SIG-M5 treated with dmso at 0.1 percent for 504 hours (cell line): Measurements from ENCODE around the gene VAV2.

Experiments
- DNase-seq: peaks from one replicate; lab custom pipeline; 2025; ENCODE audit not compliant: unreplicated experiment; lab: John Stamatoyannopoulos, UW

VAV2 gene

GRCh38 chr9:133956520-133957076 is 35.5 kb downstream of the VAV2 start:
- DNase-seq: no peak

DNA sequence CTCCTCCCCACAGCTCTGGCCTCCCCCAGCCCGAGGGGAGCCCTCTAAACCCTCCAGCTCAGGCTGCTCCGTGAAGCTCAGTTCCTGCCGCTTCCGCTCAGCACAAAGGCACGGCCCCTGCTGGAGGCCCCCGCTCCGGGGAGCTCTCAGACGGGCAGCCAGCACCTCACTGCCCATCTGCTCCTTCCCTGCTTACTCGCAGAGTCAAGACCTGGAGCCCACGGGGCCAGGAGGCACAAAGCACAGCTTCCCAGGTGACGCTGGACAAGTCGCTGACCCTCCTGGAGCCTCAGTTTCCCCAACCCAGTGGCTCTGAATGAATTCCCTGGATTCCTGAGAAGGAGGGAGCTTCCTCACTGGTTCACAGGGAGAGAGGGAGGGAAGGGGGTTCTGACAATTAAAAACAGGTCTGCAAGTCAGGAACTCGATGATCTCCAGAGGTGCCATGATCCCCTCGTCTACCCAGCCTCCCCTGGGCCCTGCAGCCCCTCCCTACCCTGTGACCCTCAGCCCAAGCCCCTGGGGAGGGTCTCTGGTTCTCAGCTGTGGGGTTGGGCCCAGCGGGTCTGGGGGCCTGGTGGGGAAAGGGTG is 36.2 kb downstream of the VAV2 start:
- DNase-seq: no peak

DNA sequence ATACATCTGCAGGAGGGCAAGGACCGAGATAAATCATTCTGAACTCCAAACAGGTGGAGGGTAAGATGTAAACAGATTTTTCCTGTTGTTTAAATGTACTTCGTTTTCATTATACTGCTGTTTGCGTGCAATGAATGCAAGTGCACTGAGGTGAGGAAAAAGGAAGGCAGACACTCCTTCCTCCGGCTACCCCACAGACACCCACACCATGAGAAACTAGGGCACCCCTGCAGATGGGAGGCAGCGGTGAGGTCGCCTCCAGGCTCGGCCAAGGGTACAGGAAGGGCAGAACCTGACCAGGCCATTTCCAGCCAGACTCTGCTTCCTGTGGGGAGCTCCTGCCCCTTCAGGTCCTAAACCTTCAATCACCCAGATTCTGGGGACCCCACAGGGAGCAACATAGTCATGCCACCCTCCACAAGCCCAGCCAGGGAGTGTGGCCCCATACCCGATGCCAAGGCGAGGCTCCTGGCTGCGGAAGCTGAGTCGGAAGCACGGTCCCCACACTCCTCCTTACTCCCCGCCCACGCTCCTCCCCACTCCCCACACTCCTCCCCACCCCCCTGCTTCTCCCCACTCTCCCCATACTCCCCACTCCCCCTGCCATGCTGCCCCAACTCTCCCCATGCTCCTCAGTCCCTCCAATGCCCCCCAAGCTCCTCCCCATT is 37.1 kb downstream of the VAV2 start:
- no peak for DNase-seq

GRCh38 chr9:133953976-133954709 is 38.0 kb downstream of the VAV2 start:
- DNase-seq: no peak

GRCh38 chr9:133953621-133953975 is 38.5 kb downstream of the VAV2 start:
- no peak for DNase-seq

GRCh38 chr9:133952598-133953550 is 39.2 kb downstream of the VAV2 start:
- no peak for DNase-seq

GRCh38 chr9:133951265-133951664 is 40.9 kb downstream of the VAV2 start:
- no peak for DNase-seq

DNA sequence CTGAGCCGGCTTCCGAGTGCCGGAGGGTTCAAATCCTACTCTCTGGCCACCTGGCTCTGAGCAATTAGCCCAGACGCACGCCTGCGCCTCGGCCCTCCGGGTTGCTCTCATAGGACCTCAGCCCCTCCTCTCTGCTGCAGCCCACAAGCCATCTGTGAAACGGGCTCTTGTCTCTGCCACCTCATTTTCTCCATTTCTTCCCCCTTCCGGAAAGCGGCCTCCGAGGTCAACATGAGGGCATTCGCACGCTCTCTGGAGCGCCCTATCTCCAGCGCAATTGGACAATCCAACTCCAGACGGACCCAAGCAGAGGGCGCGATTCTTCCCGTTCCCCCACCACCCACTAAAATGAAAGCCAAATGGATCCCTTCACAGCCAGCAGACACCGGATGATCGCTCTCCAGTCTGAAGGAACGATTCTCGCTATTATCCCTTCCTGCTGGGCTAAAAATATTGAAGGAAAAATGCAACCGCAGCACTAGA is 41.5 kb downstream of the VAV2 start:
- DNase-seq: no peak

DNA sequence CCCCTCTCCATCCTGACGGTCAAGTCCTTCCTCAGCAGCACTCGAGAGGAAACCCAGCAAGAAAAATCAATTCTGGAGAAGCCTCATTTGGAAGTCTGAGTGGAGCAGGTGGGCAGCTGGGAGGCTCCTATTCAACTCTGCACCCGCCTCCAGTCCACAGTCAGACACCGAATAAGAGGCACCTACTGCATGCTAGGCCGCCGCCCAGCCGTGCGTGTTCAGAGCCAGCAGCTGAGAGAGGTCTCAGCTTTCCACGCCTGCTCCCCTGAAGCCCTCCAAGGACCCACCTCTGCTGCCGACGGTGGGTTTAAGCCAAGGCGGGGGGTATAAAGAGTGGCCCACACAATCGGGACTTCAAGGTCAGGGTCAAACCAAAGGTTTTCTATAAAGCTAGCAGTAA is 41.9 kb downstream of the VAV2 start:
- no peak for DNase-seq

- no peak for DNase-seq
Measured at GRCh38 chr9:133949486-133950061, 42.5 kb downstream of the VAV2 start.

GRCh38 chr9:133948561-133949485 is 43.3 kb downstream of the VAV2 start:
- DNase-seq: no peak

- no peak for DNase-seq
Measured at GRCh38 chr9:133948131-133948530, 44.0 kb downstream of the VAV2 start.

DNA sequence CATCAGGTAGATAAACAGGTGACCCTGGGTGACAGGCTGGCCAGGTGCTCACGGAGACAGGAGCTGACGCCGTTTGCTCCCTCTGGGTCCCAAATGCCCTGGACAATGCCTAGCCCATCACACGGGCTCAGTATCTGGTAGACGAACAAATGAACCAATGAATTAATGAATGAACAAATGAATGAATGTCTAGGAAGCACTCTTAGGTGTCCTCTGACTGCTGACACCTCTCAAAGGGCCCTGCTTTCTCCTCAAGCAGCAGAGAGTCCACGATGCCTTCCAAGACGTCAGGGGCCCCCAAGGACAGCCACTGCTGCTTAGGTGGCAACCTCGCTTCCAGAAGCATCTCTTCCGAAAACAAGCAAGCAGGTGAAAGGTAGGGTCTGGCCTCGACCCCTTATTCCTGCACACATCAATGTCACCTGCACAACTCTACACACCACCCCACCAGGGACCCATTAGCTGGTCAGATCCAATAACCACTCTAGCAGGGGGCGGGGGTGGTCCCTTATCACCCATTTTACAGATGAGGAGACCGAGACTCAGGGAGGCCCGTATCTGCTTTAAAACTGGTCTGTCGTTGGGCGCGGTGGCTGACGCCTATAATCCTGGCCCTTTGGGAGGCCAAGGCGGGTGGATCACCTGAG is 45.2 kb downstream of the VAV2 start:
- no peak for DNase-seq

DNA sequence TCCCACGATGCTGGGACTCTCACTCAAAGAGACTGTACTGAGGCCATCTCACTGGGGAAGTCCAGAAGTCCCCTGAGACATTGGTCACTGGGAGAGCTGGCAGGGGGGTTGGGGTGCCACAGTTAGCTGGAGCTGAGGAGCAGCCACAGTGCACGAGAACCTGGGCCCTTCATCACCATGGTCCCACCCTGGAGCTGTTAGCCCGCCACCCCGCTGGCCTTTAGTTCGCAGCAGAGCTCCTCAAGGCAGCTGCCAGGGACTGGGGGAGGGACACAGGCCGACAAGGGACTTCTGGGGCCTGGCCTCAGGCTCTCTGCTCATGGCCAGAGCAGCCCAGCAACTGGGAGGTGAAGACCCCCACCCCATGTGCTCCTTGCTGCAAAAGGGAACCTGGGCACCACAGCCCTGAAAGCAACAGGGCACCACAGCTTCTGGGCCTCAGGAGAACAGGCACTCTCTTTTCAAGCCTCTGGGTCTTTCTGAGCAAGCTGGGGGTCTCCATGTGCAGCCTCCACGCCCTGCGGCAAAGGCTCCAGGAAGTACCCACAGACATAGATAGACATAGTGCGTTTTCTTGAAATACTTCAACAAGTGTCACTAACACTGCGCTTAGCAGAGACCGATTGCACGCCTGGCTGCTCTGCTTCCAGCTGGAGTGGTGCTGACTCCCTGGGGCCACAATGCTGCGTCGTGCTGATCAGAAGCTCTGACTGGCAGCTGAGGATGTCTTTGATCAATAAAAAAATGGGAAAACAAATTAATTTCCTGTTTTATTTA is 46.0 kb downstream of the VAV2 start:
- no peak for DNase-seq

- DNase-seq: no peak
Measured at GRCh38 chr9:133945314-133945975, 46.7 kb downstream of the VAV2 start.

DNA sequence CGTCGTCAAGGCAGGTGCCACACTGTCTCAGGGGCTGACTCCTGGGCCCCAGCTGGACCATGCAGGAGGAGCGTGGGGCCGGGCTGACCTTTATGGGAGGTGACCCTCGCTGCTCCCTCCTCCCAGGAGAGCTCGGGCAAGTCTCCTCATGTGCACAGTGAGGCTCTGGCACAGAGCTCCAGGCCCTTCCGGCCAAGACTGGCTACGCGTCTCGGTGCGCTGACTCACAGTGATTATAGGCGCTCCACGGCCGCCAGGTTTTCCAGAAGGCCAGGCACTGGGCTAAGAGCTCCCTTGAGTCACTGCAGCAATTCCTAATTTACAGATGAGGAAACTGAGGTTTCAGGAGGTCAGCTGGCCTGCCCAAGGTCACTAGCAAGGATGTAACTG is 47.4 kb downstream of the VAV2 start:
- no peak for DNase-seq
